Tongue (tissue), 3 donors: ENCODE data around the gene CPM. TPM values are rescaled to one million over a fixed set of nuclear protein-coding genes. Genes with fewer than 3 reads are reported as not detected.
"Not testable (repeated sequence)": the region's sequence is repeated elsewhere in the genome, so short reads cannot be mapped to it uniquely, and the experiment has no call there.

Source experiments
- DNase-seq: peaks from one replicate; pipeline ENCODE4 v3.0.0-alpha.2; 2015
- small RNA-seq: library from RNA; depleted of rRNA; stranded (forward); fragments of <200 nt; gene quantifications from one replicate; pipeline ENCODE3, GENCODE V24; 2014; ENCODE audit warnings: low replicate concordance
- total RNA-seq: library from RNA; depleted of rRNA; stranded (reverse); fragments of >200 nt; gene quantifications from one replicate; pipeline ENCODE4 v1.2.3, GENCODE V29; 2014

Gene CPM
- total RNA-seq, 1 donor from 2014 or later, result 26.2 TPM

- no peak for DNase-seq
These were observed 127.3 kb downstream of the CPM start for GRCh38 chr12:68805592-68806120.

DNA sequence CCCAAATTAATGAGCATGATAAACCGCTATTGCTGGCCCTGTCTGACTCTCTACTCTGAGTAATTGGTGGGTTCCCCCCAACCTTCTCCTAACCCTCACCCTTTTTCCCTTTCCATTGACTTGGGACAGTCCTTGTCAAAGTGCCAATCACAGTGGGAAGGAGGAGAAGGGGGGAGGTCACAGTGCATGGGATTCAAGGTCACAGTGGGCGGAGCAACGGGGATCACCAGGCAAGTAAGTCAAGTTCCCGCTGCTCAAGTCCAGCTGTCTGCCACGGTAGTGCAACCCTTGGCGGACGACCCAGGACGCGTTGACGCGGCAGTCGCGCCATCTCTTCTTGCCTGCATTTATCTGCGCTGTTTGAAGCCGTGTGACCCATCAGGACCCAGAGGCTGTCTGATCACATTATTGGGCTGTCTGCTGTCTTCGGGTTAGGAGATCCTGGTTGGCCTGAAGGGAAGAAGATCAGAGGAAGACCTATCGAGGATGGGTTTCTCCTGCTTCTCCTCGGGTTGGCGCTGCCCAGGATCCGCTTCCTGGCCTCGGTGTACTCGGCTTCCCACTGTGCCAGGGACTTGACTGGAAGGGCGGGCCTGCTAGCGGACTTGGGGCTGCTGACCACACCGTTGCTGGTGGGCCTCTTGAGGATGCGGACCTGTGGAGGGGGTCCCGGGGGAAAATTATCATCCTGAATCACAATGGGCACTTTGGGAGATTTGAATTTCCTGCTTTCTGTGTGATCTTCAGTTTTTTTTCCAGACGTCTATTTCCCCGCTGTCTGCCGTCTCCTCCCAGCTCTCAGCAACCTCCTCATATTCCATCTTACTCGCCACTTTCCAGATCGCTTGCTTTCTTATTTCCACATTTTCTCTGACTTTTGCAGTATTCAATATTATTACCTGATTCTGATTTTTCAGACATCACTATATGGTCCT is 128.0 kb downstream of the CPM start:
- DNase-seq, result no peak

- DNase-seq, result no peak
These were observed 128.9 kb downstream of the CPM start for GRCh38 chr12:68803948-68804656.

DNA sequence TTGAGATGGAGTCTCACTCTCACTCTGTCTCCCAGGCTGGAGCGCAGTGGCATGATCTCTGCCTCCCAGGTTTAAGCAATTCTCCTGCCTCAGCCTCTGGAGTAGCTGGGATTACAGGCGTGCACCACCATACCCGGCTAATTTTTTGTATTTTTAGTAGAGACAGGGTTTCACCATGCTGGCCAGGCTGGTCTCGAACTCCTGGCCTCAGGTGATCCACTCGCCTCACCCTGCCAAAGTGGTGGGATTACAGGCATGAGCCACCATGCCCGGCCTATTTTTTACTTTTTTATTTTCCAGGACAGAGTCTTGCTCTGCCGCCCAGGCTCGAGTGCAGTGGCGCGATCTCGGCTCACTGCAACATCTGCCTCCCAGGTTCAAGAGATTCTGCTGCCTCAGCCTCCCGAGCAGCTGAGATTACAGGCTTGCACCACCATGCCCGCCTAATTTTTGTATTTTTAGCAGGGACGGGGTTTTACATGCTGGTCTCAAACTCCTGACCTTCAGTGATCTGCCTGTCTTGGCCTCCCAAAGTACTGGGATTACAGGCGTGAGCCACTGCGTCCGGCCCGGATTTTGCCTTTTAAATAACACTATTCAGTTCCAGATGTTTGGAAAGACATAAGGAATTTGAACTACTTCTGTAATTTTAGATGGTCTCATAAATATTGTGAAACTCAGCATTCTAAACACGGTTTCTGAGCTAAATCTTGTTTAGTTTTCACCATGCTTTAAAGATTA is 129.9 kb downstream of the CPM start:
- peak; percentile 16 for DNase-seq

DNA sequence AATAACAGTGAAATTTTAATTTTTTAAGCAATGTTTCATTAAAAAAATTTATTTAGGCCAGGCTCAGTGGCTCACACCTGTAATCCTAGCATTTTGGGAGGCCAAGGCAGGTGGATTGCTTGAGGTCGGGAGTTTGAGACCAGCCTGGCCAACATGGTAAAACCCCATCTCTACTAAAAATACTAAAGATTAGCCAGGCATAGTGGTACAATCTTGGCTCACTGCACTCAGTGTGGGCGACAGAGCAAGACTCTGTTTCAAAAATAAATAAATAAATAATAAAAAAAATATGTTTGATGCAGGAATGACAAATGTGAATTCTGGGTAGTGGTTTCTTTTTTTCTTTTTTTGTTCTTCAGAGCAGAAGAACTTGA is 130.6 kb downstream of the CPM start:
- not testable (repeated sequence) for DNase-seq

Small RNA genes within 50 kb of the gene (small RNA-seq; reads per million reads assigned to genes)
- gene AC025423.5 (not detected), gene RNU7-4P (not detected)

Other genes starting within 250 kb of the CPM start
- 58.4 TPM for gene NUP107, start 246.2 kb downstream of the CPM start, total RNA-seq
- 4.2 TPM for gene SLC35E3, start 187.0 kb downstream of the CPM start, total RNA-seq
- 86.6 TPM for gene MDM2, start 125.0 kb downstream of the CPM start, total RNA-seq